NK-92 treated with Interleukin-12 subunit alpha and Interleukin-12 subunit beta, amount 100 ng/mL, for 24 hours (cell line): ENCODE results near the gene PTEN.
"Not testable (repeated sequence)": the region's sequence is repeated elsewhere in the genome, so short reads cannot be mapped to it uniquely, and the experiment has no call there.

Experiments used
- DNase-seq: peaks from one replicate; lab custom pipeline; 2025; lab: John Stamatoyannopoulos, UW

The PTEN gene

DNA sequence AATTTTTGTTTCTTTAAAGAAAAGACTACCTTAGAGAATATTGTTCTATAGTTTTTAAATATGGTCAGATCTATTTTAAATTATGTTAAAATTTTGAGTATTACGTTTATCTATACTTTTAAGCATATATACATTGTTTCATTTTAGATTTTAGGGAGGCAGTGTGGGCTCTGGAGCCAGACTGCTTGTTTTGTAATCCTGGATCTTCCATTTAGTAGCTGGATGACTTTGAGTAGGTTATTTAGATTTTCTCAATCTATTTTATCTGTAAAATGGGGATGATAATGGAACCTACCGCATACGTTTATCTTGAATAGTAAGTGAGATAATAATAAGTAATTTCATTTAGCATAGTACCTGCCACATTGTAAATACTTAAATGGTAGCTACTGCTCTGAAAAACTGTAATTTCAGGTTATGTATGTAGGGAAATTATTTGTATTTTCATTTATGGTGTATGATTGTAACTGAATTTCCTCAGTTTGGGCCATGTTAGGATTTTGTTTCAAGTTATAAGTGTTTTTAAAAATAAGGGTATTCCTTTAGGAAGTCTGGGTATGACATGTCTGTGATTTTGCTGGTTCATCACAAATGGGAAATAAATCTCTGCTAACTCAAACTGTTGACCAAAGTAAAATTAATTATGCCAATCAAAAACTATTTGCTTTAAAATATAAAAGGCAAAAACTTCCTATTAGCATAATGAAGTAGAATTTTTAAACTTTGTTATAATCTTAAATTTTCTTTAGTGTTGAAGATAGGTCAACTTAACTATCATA lies 6.5 kb downstream of the PTEN start:
- DNase-seq = no peak

DNA sequence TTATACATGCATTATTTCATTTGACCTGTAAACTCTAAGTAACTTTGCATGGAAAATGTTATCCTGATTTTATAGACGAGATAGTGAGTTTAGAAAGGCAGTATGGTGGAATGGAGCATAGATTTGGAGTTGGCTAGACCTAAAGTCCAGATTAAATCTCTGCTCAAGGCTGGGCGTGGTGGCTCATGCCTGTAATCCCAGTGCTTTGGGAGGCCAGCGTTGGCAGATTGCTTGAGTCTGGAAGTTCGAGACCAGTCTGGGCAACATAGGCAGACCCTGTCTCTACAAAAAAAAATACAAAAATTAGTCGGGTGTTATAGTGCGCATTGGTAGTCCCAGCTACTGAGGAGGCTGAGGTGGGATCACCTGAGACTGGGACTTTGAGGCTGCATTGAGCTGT lies 9.4 kb downstream of the PTEN start:
- DNase-seq = no peak

DNA sequence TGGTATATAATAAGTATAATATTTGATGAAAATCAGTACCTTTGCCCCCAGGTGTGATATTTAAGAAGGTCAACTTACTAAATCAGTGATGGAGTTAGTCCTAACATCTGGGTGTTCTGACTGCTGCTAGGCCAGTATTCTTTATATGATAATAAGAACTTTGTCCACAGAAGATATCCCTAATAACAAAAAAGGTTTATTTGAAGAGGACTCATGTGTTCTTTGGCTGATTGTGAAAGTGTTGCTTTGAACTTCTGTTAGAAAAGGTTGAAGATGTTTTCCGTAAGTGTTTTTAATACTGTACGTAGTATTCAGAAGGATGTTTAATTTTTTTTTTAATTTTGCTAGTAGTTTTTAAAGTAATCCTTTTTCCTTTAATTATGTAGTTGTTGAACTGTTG lies 10.2 kb downstream of the PTEN start:
- no peak for DNase-seq

DNA sequence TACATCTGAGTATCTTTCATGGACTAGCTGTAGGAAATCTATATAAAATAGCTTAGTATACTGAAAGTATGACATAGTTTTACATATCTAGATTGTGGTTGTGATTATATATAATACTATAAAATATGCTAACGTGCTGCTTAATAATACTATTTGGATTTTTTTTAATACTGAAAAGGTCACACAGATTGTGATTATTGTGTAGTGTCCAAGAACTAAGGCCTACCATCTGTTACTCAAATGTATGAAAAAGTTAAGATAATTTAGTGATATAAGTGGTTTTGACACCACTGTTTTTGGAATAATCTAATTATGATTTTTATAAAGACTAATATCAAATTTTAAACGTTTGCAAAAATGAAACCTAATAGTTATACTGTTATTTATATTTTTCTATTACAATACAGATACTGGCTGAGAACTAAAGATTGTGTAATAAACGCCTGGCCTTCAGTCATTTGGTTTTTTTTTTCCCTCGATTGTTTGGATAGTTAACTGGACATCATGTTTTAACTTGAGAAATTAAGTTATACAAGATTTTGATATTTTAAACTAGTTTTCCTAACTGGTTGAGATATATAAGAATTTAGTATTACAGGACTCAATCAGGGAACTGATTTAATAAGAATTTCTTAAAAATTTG lies 12.6 kb downstream of the PTEN start:
- no peak for DNase-seq

DNA sequence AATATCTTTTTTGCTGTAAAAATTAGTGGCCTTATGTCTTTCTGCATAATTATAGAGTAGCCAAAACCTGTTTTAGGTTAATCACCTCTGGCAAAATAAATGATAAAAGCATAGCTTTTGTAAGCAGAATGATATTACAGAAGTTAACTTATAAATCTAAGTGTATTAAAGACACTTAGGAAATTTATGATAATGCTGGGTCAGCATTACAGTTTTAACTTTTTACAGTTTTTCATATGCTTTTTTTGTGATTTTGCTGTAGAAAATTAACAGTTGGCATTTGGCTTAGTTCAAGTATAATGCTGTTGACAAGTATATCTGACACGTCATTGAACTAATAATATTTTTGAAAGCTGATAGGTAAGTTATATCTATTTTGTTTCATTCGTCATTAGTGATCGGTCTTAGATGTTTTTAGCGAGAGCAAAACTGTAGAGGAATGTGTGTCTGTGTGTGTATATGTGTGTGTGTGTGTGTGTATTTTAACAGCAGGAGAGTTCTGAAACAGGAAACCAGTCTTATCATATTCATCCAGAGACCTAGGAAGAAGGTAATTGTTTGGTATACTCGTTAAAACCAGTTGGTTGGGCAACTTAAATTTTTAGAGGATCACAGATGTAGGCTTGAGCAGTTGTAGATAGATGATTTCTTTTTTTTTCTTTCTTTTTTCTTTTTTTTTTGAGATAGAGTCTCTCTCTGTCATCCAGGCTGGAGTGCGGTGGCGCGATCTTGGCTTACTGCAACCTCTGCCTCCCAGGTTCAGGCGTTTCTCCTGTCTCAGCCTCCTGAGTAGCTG lies 15.4 kb downstream of the PTEN start:
- DNase-seq = no peak

DNA sequence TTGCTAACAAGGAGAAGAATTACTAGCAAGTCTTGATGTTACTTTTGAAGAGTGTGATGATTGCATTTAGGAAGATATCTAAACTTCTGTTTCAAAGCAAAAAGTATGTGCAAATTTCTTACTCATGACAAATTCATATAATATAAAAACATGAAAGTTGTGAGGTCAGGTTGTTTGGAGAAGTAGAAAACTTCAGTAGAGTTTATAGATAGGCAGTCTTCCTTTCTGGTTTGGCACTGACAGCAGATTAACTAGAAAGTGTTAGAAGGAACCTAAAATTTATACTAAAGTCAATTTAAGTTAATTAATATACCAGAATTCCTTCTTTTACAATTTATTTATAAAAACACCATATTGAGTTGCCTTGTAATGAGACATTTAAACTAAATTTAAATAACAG lies 16.9 kb downstream of the PTEN start:
- no peak for DNase-seq

DNA sequence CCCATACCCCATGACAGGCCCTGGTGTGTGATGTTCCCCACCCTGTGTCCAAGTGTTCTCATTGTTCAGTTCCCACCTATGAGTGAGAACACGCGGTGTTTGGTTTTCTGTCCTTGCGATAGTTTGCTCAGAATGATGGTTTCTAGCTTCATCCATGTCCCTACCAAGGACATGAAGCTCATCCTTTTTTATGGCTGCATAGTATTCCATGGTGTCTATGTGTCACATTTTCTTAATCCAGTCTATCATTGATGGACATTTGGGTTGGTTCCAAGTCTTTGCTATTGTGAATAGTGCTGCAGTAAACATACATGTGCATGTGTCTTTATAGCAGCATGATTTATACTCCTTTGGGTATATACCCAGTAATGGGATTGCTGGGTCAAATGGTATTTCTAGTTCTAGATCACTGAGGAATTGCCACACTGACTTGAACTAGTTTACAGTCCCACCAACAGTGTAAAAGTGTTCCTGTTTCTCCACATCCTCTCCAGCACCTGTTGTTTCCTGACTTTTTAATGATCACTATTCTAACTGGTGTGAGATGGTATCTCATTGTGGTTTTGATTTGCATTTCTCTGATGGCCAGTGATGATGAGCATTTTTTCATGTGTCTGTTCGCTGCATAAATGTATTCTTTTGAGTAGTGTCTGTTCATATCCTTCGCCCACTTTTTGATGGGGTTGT lies 18.1 kb downstream of the PTEN start:
- not testable (repeated sequence) for DNase-seq

DNA sequence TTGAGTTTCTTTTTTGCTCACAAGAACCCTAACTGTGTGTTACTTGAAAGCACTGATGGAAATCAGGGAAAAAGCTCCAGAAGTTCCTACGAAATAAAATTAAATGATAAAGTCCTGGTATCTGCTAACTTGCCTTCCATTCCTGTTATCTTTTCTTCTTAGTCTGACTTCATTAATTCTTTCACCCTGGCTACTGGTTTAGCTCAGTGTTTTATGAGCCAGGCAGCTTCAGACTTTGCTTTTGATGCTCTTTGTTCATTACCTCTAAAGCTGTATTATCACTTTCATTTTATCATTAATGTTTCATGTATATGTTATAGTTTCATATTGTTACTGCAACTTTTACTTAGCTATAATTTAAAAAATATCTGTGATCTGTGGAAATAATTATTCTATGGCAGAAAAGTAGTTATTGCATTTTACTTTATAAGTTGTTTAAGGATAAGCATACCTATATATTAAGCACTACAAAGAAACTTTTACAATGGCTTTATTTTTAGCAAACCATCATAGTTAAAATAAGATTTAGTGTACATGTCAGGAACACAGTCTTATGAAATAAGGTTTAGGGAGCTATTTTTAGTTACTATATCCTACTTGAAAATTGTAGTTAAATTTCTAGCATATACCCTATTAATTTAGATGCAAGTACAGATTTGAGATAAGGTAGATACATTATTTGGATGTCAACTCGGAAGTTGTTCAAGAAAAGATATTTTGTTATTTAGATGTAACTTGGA lies 19.3 kb downstream of the PTEN start:
- no peak for DNase-seq

DNA sequence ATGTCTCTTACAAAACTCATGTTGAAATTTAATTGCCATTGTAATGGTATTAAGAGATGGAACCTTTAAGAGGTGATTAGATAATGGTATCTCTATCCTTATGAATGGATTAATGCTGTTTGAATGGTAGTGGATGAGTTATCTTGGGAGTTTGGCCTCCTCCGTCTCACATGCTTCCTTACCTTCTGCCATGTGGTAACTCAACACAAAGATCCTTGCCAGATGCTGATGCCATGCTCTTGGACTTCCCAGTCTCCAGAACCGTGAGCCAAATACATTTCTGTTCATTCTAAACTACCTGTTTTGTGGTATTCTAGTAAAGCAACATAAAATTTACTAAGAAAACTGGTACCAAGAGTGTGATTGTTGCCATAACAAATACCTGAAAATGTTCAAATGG lies 23.2 kb downstream of the PTEN start:
- DNase-seq = no peak

DNA sequence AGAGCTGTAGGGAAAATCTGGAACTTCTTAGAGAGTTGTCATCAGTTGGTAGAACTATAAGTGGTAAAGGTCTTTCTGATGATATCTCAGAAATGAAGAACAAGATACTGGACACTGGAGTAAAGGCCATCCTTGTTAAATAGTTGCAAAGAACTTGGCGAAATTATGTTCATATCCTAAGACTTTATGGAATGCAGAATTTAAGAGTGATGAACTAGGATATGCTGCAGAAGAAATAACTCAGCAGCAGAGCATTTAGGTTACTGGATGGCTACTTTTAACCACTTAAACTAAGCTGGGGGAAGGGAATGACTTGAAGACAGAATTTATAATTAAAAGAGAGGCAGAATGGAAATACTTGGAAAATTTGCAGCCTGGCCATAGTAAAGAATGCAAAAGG lies 23.7 kb downstream of the PTEN start:
- DNase-seq = no peak

DNA sequence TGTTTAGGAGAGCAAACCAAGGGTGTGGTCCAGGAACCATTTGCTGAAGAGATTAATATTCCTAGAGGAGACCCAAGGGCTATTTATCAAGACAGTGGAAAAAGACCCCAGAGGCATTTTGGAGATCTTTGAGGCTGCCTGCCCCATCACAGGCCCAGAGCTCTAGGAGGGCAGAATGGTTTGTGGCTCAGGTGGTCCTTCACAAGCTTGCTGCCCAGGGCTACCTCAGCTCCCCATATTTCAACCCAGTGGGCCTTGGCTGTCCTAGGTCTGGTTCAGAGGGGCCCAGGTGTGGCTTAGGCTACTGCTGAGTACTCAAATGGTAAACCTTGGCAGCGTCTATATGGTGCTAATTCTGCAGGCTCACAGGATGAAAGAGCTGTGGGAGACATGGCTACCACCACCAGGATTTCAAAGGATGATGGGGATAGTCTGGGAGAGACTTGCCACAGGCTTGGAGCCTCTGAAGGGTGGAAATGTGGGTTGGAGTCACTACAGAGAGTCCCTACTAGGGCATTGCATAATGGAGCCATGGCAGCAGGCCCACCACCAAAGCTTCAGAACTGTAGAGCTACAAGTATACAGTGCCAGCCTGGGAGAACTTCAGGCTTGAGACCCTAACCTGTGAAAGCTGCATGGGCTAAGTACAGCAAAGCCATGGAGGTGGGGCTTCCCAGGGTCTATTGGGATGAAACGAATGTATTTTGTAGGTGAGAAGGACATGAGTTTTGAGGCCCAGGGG lies 24.3 kb downstream of the PTEN start:
- no peak for DNase-seq

DNA sequence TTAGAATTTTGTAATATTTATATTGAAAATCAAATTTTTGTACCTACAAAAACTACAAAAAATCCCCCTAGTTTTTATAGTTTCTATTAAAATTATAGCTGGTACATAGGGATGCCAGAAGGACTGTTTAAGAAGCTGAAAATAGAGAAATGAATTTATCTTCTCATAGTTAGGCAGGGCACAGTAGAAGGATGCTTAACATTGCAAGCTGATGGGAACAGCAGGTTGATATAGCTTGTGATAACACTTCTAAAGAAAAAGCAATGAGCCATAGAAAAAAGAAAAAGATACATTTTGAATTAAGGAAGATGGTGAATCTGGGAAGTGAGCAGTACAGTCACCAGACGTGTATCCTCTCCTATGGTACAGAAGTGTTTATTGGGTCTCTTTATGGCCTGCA lies 32.0 kb downstream of the PTEN start:
- no peak for DNase-seq

DNA sequence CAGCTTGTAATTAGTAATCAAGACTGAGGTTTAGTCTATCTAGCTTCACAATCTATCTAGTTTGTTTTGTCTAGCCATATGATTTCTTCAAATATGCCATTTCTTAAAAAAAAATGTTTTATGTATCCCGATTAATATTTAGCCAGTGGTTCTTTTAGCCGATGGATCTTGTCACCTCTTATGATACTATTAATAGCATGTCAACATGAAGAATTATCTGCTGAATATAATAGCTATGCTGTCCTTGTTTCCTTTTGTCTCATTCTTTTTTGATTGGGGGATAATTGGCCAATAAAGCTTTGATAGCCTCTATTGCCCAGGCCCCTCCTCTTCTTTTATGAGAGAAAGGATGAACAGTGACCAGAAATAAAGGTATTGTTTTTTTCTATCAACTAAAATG lies 32.8 kb downstream of the PTEN start:
- no peak for DNase-seq

DNA sequence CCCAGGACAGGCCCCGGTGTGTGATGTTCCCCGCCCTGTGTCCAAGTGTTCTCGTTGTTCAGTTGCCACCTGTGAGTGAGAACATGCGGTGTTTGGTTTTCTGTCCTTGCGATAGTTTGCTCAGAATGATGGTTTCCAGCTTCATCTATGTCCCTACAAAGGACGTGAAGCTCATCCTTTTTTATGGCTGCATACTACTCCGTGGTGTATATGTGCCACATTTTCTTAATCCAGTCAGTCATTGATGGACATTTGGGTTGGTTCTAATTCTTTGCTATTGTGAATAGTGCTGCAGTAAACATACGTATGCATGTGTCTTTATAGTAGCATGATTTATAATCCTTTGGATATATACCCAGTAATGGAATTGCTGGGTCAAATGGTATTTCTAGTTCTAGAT lies 34.5 kb downstream of the PTEN start:
- not testable (repeated sequence) for DNase-seq

DNA sequence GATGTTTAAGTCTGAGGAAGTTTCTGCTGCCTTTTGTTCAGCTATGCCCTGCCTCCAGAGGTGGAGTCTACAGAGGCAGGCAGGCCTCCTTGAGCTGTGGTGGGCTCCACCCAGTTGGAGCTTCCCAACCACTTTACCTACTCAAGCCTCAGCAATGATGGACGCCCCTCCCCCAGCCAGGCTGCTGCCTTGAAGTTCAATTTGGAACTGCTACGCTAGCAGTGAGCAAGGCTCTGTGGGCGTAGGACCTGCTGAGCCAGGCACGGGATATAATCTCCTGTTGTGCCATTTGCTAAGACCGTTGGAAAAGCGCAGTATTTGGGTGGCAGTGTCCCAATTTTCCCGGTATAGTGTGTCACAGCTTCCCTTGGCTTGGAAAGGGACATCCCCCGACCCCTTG lies 40.0 kb downstream of the PTEN start:
- DNase-seq = not testable (repeated sequence)

DNA sequence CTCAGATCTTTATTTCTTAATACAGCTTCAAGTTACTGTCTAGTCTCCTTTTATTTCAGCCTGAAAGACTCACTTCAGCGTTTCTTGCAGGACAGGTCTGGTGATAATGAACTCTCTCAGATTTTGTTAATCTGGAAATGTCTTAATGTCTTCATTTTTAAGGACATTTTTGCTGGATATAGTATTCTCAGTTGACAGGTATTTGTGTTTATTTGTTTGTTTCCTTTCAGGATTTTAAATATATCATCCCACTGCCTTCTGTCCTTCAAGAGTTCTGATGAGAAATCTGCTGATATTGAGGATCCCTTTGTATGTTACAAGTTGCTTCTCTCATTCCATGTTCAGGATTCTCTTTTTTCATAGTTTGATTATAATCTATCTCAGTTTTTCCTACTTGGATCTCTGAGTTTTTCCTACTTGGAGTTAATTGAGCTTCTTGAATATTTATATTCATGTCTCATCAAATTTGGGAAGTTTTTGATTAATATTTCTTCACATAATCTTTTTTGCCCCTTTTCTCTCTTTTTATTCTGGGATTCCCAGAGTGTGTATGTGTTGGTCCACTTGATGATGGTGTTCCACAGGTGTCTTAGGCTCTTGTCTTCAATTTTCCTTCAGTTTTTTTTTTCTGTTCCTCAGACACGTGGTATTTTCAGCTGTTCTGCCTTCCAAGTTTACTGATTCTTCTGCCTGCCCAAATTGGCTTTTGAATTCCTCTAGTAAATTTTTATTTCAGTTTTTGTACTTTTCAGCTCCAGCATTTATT lies 49.9 kb downstream of the PTEN start:
- no peak for DNase-seq

DNA sequence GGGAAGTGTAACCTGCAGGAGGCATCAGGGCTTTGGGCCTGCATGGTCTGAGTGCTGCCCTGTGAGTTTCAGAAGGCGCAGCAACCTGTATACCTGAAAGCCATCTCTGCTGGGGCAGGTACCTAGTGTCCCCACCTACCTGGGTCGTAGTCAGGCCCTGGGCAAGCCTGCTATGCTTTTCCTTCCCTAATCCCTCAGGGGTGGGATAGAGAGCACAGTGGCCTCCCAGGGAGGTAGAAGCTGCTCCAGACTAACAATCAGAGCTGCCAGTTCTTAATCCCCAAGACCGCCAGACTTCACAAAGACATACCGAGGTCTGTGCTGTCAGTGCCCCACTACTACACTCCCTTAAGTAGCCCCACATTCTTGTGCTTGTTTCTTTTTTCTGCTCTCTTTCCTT lies 52.0 kb downstream of the PTEN start:
- no peak for DNase-seq

DNA sequence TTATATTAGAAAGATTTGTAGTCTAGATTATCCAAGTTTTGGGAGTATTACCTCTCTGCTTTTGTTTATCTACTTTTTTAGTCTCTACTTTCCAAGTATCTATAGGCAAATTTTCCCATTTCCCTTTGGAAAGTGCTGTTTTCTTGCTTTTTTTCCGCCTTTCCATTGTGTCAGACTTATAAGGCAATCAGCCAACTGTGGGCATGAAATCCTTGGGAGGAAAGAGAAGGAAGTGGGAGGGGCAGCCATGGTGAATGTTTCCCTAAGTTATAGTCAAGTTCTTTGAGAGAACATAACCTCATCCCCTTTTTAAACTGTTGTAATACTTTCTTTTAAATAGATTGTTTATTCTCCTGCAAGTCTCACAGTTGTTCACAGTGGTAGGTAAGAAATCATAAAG lies 52.6 kb downstream of the PTEN start:
- no peak for DNase-seq

DNA sequence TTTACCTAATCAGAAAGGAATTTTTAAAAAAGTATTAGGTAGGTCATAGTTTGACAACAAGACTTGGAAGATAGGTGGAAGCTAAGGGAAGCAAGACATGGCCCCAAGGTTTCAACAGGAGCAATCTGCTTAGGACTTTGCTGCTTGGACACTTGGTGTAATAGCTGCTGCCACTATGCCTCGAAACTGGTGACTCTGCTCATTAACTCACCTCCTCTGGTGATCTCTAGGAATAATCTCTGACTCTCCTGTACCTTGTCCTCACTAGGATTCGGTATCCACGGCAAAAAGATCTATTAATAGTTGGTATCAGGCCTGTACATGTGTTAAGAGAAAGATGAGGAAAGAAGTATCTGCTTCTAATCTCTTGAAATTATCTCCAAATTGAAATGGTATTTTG lies 53.1 kb downstream of the PTEN start:
- DNase-seq = no peak

DNA sequence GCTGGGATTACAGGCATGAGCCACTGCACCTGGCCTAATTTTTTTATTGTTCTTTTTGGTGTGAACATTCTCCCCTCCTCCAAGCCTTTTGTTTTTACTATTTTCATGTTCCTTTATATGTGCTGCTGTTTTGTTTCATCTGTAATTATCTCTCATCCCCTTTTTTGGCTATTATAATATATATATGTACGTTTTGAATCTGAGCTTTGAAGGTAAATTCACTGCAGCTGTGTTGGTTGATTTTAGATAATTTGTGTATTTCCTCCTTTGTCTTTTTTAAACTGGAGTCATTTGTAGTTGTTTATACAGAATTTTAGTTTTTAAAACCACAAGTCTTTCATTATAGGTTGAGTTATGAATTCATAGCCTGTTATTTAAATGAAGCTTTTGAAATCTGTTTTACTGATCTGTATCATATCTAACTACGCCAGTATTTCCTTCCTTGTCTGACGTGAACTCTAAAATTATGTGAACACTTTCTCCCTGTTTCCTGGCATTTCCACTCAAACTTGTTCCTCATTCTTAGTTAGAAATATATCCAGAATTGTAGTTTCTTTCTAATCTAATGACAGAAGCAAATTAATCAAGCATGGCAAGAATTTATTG lies 54.9 kb downstream of the PTEN start:
- DNase-seq = no peak
